Brain pericyte (primary cell): ENCODE measurements around the gene RAB14.

Source experiments
- DNase-seq: peaks from one replicate; pipeline ENCODE4 v3.0.0-alpha.2; 2012; ENCODE audit warnings: low read depth, low spot score

RAB14 gene

GRCh38 chr9:121201738-121202533, at the start of gene RAB14:
RAB14 (minus strand) TSS chr9:121201869; CDS start chr9:121193412, 8,457 bp downstream.
- DNase-seq, result peak; percentile 91

DNA sequence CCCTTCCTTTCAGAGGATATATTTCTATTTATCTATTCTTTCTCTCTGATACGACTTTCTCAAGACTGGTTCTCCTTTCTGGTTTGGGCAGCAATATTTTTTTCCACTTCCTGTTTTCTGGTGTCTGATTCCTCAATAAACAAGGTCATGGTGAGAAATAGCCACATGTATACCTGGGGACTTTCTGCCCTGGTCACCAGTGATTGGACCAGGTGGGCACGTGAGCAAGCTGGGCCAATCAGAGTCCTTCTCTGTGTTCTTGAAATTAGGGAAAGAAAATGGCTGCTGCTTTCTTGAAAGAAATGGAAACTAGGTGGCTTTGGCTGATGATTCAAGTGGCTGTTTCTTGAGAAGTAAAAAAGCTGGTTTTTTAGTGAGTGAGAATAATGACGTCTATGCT, 47.9 kb upstream of the RAB14 start:
- DNase-seq, result no peak

GRCh38 chr9:121246821-121247561, 45.3 kb upstream of the RAB14 start:
- DNase-seq, result no peak

DNA sequence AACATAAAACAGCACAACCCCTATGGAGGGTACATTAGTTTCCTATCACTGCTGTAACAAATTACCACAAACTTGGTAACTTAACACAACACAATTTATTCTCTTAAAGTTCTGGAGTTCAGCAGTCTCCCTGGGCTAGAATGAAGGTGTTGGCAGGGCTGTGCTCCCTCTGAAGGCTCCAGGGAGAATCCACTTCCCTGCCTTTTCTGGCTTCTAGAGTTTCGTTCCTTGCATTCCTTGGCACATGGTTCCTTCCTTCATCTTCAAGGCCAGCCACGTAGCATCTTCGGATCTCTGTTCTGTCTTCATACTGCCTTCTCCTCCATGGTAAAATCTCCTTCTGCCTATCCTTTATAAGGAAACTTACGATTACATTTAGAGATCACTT, 41.3 kb upstream of the RAB14 start:
- DNase-seq, result no peak

GRCh38 chr9:121242219-121242958, 40.7 kb upstream of the RAB14 start:
- no peak for DNase-seq

DNA sequence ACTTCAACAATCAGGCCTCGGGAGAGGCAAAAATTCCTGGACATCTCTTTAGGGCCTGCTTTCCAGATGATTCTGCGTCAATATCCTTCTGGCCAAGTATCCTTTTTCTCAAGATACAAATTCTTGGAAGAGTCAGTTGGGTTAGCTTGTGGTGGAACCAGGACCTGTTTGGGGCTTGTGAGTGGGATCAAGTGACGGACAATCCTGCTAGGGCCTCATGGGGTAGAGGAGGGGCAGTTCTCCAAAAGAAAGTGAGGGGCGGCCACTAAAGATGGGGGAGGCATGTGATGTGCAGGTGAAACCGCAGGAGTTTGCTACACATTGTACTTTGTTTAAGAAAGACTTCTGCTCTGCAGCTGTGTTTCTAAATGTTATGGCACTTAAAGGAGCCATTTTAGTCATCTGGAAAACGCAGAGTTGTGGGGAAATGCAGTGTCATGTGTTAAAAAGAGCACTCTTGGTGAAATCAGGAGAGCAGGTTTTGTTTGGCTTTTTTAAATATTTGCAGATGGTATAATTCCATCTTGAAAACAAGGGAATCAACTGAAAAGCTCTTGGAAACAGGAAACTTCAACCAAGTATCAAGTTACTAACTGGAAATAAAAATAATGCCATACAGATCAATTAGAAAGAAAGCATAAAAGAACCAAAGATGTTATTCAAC, 38.9 kb upstream of the RAB14 start:
- DNase-seq, result no peak

- no peak for DNase-seq
These were observed 38.2 kb upstream of the RAB14 start for GRCh38 chr9:121239851-121240250.

DNA sequence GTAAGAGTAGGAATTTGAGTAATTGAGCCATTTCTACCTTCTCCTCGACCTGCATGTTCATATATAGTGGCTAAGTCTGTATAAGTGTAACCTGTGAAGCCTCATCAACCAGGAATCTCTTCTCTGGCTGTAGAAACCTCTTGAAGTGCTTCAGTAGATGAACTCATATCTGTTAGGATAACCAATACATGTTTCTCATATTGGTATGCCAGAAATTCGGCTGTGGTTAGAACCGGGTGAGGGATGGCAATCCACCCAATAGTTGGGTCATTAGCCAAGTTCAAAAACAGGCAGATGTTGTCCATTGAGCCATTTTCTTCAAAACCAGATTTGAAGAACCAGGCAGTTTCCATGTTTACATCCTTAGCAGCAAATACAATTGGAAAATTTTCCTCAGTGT, 37.4 kb upstream of the RAB14 start:
- no peak for DNase-seq

DNA sequence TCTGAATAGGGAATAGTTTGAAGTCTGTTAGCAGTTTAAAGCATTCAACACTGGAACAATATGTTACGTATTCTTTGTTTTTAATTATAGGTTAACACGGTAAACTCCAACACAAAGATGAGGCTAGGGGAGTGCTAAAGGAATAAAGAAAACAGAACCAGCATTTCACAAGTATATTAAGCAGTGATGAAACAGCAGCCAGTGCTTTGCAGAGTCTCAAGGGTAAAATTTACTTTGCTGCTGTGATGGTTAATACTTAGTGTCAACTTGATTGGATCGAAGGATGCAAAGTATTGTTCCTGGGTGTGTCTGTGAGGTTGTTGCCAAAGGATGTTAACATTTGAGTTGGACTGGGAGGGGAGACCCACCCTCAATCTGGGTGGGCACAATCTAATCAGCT, 36.2 kb upstream of the RAB14 start:
- no peak for DNase-seq

DNA sequence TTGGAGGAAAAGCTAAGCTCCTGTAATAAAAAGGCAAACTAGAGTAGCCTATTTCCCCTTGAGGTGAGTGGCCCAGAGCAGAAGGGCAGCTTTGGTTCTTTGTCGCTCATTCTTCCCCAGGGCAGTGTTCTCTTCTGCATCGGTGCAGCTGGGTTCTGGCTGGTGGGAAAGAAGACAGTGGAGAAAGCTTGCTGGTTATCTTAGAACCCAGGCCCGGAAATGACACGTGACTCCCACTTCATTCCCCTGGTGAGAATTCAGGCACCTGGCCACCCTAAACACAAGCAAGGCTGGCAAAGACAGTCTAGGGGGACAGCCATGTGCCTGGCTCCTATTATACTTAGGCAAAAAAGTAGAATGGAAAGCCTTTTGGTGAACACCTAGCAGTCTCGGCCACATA, 33.8 kb upstream of the RAB14 start:
- no peak for DNase-seq

DNA sequence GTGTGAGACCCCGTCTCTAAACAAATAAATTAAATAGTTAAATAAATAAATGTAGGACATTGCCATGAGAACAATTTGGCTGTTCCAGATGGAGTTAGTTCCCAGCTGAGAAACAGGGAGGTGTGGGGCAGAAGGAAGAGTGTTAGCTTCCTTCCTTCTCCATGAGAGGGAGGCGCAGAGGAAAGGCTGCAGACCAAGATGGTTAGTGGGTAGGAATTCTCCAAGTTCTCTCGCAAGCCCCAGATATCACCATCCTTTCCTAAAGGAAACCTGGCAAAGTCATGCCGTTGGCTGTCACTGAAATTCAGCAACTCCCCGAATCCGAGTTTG, 33.1 kb upstream of the RAB14 start:
- no peak for DNase-seq

- no peak for DNase-seq
These were observed 32.5 kb upstream of the RAB14 start for GRCh38 chr9:121233906-121234831.

- DNase-seq, result no peak
These were observed 30.6 kb upstream of the RAB14 start for GRCh38 chr9:121232251-121232650.

DNA sequence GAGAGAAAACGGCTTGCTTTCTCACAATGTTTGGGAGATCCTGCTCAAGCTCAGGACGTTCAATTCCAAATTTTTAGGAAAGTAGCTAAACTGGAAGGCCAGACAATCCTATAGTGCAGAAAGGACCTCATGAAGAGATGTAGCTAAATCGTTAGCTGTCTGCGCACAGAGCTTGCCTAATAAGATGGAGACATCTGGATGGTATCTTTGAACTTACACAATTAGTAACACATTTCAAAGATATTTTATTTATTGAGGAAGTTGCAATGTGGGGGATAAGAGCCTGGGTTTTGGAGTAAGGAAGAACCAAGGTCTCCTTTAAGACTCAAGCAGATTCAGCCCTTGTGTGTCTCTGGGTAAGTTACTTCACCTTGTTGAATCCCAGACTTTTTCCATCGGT, 28.6 kb upstream of the RAB14 start:
- DNase-seq, result no peak

DNA sequence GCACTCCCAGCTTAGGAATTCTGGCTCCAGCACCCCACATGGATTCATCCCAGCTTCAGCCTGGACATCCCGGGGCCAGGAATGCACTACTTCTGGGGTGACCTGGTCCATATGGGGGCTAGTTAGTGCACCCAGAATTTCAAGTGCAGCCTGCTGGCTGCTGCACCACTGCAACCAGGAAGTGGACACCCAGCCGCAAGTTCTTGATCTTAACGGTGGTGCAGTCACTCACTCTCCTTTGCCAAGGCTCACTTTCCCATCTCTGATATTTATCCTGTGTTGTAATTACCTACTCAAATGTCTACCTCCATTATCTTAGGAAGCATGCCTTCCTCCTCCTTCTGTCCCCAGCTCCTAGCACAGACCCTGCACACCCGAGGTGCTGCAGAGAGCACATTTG, 26.2 kb upstream of the RAB14 start:
- DNase-seq, result no peak

- DNase-seq, result no peak
These were observed 24.5 kb upstream of the RAB14 start for GRCh38 chr9:121226175-121226574.

- DNase-seq, result no peak
These were observed 23.6 kb upstream of the RAB14 start for GRCh38 chr9:121225240-121225639.

- no peak for DNase-seq
These were observed 21.0 kb upstream of the RAB14 start for GRCh38 chr9:121222524-121223171.

DNA sequence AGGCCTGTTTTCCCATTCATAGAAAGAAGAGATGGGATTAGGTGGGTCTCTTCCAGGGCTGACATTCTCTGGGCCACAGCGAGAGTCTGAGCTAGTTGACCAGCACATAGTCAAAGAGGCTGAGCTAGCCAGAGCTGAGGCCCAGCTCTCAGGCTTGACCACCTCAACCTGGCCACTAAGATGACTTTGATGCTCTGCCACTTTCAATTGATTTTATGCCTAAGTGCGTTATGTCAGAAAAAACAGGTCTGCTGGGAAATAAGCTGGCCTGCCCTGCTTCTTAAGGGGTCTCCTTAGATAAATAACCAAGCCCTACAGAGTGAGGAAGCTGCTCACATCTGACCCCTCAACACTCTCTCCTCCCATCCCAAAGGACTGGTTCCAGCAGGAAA, 20.0 kb upstream of the RAB14 start:
- DNase-seq, result no peak

DNA sequence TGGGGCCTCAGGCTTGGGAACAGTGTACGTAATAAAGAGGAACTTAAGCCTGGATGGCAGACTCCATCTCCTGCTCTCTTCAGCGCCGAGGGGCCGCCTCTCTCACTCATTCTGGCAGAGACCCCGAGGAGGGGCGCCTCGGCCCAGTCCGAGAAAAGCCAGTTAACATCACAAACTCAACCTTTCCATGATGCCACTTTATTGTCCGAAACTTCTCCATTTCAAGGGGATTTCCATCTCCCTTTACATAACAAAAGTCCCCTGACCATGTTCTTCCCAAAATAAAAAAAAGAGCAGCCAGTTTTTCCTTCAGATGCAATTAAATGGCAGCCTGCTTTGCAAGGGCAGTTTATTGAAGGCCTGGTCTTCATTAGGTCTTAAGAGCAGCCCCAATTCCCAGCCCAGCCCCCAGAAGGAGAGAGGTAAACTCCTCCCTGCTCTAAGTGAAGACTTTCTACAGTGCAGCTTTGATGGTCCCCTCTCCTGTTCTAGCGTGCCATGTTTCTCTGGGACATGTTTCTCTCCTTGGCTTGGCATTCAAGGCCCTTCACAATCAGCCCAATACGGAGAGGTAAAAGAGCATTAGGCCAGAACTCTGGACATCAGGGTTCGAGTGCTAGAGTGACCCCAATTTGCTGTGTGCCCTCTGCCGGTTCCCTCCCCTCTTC, 19.5 kb upstream of the RAB14 start:
- no peak for DNase-seq
